ENCODE results near the gene ZNF628.

The ZNF628 gene

DNA sequence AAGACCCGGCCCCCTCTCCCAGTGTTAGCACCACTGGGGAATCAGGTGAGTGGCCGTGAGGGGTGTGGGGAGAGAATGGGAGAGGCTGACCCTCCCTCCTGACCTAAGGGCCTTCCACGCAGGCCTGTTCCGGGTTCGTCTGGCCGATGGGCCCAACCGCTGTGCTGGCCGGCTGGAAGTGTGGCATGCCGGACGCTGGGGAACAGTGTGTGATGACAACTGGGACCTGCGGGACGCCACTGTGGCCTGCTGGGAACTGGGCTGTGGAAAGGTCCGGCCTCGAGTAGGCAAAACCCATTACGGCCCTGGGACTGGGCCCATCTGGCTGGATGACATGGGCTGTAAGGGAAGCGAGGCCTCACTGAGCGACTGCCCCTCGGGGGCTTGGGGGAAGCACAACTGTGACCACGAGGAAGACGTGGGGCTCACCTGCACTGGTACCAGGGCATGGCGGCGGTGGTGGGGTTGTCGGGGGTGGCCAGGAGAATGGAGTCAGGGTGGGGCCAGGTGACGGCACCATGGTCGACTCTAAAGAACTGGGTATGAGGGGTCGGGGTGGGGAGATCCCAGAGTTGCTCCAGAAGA, 24.0 kb downstream of the ZNF628 start:
- TF ChIP-seq, protein P1, sequence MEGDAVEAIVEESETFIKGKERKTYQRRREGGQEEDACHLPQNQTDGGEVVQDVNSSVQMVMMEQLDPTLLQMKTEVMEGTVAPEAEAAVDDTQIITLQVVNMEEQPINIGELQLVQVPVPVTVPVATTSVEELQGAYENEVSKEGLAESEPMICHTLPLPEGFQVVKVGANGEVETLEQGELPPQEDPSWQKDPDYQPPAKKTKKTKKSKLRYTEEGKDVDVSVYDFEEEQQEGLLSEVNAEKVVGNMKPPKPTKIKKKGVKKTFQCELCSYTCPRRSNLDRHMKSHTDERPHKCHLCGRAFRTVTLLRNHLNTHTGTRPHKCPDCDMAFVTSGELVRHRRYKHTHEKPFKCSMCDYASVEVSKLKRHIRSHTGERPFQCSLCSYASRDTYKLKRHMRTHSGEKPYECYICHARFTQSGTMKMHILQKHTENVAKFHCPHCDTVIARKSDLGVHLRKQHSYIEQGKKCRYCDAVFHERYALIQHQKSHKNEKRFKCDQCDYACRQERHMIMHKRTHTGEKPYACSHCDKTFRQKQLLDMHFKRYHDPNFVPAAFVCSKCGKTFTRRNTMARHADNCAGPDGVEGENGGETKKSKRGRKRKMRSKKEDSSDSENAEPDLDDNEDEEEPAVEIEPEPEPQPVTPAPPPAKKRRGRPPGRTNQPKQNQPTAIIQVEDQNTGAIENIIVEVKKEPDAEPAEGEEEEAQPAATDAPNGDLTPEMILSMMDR (IDR thresholded peaks at IDR 0.05; ENCODE audit: control insufficient read depth, insufficient read depth, low read depth, low read length, missing control alignments), result no peak
- no peak overlapping the region for H3K4me3 ChIP-seq (ENCODE audit: control insufficient read depth, low read depth, low read length)
- no peak for DNase-seq (ENCODE audit: low read depth)

DNA sequence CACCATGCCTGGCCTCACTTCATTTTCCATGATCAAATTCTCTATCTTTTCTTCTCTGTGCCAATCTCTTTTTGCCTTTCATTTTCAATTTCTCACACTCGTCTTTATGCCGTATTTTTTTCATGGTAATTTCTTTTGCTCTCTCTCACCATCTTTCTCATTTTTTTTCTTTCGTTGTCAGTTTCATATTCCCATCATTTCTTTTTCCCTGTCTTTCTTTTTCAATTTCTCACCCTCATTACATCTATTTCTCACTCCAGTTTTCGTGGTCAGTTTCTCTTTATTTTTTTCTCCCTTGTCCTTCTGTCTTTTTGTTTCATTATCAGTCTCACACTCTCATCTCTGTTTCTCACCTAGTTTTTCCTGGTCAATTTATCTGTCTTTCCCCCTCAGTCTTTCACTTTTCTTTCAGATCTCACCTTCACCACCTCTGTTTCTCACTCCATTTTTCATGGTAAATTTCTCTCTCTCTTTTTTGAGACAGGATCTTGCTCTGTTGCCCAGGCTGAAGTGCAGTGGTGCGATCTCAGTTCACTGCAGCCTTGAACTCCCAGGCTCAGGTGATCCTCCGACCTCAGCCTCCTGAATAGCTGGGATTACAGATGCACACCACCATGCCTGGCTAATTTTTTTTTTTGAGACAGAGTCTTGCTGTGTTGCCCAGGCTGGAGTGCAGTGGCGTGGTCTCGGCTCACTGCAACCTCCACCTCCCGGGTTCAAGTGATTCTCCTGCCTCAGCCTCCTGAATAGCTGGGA, 26.0 kb downstream of the ZNF628 start:
- no peak for DNase-seq (ENCODE audit: low read depth)
- H3K4me3 ChIP-seq (ENCODE audit: control insufficient read depth, low read depth, low read length), result no peak overlapping the region
- TF ChIP-seq, protein P1 (IDR thresholded peaks at IDR 0.05; ENCODE audit: control insufficient read depth, insufficient read depth, low read depth, low read length, missing control alignments), result no peak

DNA sequence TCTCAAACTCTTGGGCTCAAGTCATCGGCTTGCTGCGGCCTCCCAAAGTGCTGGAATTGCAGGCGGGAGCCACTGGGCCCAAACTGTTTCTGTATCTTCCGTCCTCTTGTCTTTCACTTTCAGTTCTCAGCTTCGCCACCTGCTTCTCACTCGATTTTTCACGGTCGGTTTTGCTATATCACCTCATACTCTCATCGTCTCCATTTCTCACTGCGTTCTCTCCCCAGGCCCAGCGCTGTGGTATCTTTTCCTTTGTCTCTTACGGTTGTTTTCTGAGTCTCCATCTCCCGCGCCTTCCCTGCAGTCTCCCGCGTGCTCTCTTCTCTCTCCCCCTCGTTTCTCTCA, 26.7 kb downstream of the ZNF628 start:
- DNase-seq (ENCODE audit: low read depth), result no peak
- no peak overlapping the region for H3K4me3 ChIP-seq (ENCODE audit: control insufficient read depth, low read depth, low read length)
- TF ChIP-seq, protein P1 (IDR thresholded peaks at IDR 0.05; ENCODE audit: control insufficient read depth, insufficient read depth, low read depth, low read length, missing control alignments), result no peak

DNA sequence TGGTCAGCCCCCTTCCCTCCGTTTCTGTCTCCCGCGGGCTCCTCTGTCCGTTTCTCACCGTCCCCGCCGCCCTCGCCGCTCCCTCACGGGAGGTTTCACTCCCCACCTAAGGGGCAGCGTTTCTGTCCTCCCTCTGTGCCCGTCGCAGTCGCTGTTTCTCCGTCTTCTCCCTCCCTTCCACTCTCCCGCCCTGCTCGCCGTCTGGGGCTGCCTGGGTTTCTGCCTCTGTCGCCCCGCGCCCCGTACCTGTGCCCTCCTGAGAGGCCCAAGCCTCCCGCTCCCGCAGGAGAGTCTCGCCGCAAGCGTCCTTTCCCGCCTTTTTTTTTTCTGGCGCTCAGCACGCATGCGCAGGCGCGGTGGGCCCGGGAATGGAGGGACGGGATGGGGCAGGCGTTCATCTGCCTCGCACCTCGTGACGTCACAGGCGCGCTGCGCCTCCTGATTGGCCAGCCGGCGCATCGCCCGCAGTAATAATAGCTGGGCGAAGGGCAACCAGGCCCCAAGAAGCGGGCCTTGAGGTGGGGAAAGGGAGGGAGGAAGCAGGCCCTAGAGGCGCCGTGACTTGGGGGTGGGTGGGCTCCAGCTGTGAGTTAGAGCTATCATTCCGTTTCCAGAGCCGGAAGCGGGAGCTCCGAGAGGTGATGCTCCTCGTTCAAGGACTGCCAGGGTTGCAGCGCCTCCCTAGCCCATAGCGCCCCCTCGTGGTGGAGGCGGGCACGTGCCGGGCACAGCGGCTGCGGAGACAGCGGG, 27.3 kb downstream of the ZNF628 start:
- TF ChIP-seq, protein P1 (IDR thresholded peaks at IDR 0.05; ENCODE audit: control insufficient read depth, insufficient read depth, low read depth, low read length, missing control alignments), result peak; percentile 98
- DNase-seq (ENCODE audit: low read depth), result no peak
- peak overlapping the region; percentile 46 for H3K4me3 ChIP-seq (ENCODE audit: control insufficient read depth, low read depth, low read length)

DNA sequence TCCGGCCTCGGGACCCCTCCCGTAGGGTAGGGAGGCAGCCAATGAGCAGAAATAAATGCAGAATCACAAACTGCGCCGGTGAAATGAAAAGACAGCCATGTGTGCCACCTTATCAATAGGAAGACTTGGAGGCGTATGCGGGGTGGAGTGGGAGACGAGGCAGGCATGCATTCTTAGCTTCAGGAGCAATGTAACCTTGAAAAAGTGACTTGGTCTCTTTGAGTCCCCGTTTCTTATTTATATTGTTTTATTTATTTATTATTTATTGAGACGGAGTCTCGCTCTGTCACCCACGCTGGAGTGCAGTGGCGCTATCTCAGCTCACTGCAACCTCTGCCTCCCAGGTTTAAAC, 27.8 kb downstream of the ZNF628 start:
- H3K4me3 ChIP-seq (ENCODE audit: control insufficient read depth, low read depth, low read length), result no peak overlapping the region
- no peak for DNase-seq (ENCODE audit: low read depth)
- TF ChIP-seq, protein P1 (IDR thresholded peaks at IDR 0.05; ENCODE audit: control insufficient read depth, insufficient read depth, low read depth, low read length, missing control alignments), result no peak

DNA sequence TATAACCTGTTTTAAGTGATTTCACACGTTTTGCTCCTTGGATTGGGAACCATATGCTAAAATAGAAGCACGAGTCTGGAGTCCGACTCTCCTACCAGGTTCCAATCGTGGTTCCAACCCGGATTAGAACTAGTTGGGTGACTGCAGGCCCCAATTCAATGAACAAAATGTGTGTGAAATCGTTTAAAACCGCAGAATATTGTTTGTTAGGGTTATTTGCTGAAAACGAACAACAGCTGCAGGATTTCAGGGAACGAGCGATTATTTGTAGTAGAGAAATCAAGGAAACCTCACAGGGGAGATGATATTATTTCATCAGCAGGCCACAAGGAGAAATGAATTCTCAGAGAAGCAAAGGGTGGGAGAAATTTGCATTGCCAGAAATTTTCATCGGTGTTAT, 28.6 kb downstream of the ZNF628 start:
- no peak for DNase-seq (ENCODE audit: low read depth)
- no peak overlapping the region for H3K4me3 ChIP-seq (ENCODE audit: control insufficient read depth, low read depth, low read length)
- TF ChIP-seq, protein P1 (IDR thresholded peaks at IDR 0.05; ENCODE audit: control insufficient read depth, insufficient read depth, low read depth, low read length, missing control alignments), result no peak
